Measurements from ENCODE around the gene ACHE.

Gene ACHE

DNA sequence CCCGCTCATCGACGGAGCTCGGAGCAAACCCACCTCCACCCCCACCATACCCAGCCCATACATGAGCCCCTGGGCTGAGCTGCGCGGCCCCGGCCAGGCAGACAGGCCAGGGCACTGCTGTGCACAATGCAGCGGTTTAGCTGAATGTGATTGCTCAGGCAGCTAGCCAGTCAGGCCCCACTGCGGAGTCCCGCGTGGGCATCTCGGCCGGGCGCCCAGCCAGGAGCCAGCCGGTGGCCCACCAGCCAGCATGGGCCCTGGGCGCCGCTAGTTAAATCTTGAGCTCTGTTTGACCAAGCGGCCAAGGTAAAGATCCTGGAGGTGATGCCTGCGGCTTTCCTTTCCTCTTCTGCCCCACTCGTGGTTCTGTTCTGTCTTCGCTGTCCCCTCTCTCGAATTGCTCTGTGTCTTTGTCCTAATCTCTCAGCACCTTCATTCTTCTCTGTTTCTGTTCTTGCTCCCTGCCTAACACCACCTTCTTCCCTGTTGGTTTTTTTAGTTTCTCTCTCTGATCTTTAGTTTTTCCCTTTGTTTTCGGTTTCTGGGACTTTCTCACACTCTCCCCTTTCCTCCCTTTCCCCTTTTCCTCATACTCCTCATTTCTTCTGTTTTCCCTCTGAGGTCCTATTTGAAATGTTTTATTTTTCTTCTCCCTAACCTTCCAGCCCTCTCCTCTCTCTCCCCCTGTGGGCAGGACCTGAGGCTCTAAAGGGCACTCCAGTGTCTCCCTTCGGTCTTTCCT, 12.7 kb downstream of the ACHE start:
- DNase-seq, result no peak

GRCh38 chr7:100882201-100882600, 13.5 kb downstream of the ACHE start:
- DNase-seq, result no peak

DNA sequence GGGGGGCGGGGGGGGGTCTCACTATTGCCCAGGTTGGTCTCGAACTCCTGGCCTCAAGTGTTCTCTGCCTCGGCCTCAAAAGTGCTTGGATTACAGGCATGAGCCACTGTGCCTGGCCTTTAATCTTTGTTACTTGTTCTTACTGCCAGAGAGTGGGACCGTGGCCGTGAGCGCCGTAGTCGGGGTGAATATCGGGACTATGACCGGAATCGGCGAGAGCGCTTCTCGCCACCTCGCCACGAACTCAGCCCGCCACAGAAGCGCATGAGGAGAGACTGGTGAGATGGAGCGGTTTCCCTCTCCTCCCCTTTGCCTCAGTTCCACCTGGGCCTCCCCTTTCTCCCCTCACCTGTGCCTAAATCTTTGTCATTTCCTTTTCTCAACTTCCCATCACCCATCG, 14.6 kb downstream of the ACHE start:
- DNase-seq, result no peak

DNA sequence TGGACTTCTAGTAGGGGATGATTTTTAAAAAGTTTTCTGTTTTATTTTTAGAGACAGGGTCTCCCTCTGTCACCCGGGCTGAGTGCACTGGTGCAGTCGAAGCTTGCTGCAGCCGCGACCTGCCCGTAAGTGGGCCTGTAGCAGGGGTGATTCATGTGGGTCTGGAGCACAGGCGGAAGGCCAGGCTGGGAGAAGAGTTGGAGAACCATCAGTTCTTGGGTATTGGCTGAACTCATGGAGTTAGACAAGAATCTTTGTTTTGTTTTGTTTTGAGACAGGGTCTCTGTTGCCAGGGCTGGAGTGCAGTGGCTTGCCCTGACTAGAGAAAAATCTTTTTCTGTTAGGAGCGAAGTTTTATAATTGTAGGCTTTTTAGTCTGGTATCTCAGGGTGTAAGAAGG, 15.0 kb downstream of the ACHE start:
- DNase-seq, result no peak

GRCh38 chr7:100879685-100880261, 15.9 kb downstream of the ACHE start:
- DNase-seq, result no peak

DNA sequence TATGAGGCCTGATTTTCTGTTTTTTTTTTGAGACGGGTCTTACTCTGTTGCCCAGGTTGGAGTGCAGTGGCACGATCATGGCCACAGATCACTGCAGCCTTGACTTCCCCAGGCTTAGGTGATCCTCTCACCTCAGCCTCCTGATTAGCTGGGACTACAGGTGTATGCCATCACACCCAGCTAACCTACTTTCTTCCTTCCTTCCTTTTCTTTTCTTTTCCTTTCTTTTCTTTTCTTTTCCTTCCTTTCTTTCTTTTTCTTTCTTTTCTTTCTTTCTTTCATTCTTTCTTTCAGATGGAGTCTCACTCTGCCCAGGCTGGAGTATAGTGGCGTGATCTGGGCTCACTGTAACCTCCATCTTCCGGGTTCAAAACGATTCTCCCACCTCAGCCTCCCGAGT, 17.0 kb downstream of the ACHE start:
- no peak for DNase-seq

DNA sequence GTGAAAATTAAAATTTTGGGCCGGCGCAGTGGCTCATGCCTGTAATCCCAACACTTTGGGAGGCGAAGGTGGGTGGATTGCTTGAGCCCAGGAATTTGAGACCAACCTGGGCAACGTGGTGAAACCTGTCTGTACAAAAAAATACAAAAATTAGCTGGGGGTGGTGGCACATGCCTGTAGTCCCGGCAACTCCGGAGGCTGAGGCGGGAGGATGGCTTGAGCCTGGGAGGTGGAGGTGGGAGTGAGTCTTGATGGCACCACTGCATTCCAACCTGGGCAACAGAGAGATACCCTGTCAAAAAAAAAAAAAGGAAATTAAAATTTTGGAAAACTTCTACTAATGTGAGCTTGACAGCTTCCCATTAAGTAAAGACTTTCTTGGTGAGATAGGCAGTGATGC, 17.7 kb downstream of the ACHE start:
- DNase-seq, result no peak

- DNase-seq, result no peak
These were observed 20.3 kb downstream of the ACHE start for GRCh38 chr7:100875356-100875751.

DNA sequence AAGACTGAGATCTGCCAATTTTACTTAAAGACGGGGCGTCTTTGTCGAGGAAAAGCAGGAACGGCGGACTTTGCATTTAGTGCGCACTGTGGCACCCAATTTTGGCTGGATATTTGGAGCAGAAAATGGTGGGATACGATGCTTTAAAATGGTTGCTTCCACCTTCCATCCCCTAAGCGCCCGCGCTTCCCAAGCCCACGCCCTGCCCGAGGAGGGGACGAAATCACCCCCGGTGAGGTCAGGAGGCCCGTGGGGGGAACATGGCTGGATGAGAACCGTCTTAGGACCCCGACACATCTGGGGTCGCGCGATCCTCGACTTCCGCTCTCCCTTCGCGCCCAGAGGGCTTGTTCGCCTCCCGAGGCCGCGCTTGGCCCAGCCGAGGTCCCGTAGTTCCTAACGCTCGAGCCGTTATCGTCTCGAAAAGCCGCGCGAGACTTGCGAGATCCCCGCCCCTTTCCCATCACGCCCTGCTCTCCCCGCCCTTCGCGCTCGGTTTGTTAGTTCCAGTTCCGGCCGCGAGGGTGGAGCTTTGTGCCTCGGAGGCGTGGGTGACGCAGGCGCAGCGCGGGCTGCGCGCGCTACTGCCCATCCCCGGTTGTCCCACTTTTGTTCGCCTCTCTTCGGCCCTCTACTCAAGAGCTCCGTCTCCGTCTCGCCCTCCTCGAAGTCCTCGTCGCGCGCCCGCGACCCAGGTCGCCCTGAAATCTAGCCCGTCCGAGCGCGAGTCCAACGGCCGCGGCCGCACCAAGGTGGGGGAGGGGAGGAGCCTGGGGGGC, 20.9 kb downstream of the ACHE start, which contains the start of gene SRRT:
Gene SRRT, plus strand, starts transcription at position 527 of the 779 bp plus-strand sequence. CDS start 488 bp downstream, outside the sequence.
- peak; percentile 98 for DNase-seq

- DNase-seq, result no peak
These were observed 21.4 kb downstream of the ACHE start for GRCh38 chr7:100874300-100874576.

DNA sequence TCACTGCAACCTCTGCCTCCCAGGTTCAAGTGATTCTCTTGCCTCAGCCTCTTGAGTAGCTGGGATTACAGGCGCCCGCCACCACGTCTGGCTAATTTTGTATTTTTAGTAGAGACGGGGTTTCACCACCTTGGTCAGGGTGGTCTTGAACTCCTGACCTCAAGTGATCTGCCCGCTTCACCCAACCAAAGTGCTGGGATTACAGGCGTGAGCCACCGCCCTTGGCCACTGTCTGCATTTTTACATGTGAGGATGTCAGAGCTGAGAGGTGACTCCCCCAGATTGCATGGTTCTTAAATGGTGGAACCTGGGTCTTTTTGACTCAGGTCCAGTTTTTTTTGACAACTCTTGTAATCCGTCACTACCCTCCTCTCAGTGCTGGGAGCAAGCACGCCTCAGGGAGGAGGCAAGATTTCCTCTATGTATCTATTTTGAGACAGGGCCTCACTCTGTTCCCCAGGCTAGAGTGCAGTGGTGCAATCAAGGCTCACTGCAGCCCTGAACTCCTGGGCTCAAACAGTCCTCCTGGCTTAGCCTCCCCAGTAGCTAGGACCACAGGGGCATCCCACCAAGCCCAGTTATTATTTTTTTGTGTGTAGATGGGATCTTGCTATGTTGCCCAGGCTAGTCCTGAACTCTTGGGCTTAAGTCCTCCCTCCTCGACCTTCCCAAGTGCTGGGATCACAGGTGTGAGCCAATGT, 21.9 kb downstream of the ACHE start:
- DNase-seq, result no peak

GRCh38 chr7:100867776-100868485, 27.8 kb downstream of the ACHE start:
- no peak for DNase-seq

- no peak for DNase-seq
These were observed 28.5 kb downstream of the ACHE start, which contains the start of gene TRIP6 for GRCh38 chr7:100867040-100867775. TSS of gene TRIP6 (plus strand) at chr7:100867387. CDS start at chr7:100867498, 111 bp downstream.

- no peak for DNase-seq
These were observed 29.0 kb downstream of the ACHE start for GRCh38 chr7:100866729-100867039.

DNA sequence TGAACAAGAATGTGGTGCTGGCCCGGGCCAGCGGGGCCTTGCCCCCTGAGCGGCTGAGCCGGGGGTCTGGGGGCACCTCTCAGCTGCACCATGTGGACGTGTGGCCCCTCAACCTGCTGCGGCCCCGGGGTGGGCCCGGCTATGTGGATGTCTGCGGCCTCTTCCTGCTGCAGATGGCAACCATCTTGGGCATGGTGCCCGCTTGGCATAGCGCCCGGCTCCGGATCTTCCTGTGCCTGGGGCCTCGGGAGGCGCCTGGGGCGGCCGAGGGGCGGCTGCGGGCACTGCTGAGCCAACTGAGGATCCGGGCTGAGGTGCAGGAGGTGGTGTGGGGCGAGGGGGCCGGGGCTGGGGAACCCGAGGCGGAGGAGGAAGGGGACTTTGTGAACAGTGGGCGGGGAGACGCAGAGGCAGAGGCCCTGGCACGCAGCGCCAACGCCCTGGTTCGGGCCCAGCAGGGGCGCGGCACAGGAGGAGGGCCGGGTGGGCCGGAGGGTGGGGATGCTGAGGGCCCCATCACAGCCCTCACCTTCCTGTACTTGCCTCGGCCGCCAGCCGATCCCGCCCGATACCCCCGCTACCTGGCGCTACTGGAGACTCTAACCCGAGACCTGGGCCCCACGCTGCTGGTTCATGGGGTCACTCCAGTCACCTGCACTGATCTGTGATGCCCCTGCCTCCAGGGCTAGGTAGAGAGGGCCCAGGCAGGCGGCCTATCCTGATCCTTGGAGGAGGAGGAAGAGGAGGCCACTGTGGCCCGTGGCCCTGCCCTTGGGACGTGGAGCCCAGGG, 29.6 kb downstream of the ACHE start:
- no peak for DNase-seq

GRCh38 chr7:100865372-100865911, 30.2 kb downstream of the ACHE start:
- DNase-seq, result no peak

DNA sequence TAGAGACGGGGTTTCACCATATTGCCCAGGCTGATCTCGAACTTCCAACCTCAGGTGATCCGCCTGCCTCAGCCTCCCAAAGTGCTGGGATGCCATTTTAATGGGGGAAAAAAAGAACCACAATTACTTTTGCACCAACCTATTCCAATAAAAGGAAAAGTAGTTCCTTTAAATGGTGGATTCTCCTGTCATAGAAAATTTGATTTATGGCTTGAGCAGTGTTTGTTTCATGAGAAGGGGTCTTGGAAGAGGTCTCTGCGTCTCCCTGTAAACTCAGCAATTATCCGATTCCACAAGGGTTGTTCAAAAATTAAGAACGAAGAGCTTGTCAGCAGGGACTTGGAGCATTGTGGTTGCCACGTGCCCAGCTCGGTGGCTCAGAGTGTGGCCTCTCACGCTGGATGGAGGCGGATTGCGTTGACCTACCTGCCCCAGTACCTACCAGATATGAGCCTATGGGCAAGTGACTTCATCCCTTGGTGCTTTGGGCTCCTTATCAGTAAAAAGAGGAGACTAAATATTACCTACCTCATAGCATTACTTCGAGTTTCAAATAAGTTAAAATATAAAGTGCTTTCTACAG, 31.3 kb downstream of the ACHE start:
- DNase-seq, result no peak

DNA sequence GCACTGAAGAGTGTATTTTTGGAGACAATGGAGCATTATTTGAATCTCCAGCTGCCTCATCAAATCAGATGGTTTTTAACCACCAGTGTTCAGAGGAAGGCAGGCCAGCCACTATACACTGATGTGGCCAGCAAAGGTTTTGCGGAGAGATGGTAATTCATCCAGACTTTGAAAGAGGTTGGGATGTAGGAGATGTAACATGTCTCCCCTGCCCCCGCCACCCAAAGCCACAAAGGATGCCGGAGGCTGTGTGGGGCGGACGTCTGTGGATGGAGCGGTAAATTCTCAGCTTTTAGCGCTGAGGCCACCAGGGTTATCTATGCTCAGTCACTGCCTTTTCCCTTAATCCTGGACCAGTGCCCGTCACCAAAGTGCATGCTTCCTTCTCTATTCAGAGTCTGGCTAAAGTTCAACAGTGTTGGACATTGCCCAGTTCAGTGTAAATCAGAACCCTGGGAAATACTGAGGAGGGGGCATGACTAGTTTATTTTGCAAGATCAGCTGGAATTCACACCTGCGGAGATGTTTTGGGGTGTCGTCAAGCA, 32.2 kb downstream of the ACHE start:
- DNase-seq, result no peak

GRCh38 chr7:100861616-100861985, 34.1 kb downstream of the ACHE start:
- no peak for DNase-seq

Data from NCI-H2227 treated with DMSO at 0.1 percent for 48 hours (cell line).